ENCODE measurements around the gene ZNF516. TPM values are rescaled to one million over a fixed set of nuclear protein-coding genes. Genes with fewer than 3 reads are reported as not detected.

Gene ZNF516
- total and polyA plus RNA-seq, 2 of the 4 experiments (the other 2 are of a cell fraction) = 7.9 to 16.9 TPM

DNA sequence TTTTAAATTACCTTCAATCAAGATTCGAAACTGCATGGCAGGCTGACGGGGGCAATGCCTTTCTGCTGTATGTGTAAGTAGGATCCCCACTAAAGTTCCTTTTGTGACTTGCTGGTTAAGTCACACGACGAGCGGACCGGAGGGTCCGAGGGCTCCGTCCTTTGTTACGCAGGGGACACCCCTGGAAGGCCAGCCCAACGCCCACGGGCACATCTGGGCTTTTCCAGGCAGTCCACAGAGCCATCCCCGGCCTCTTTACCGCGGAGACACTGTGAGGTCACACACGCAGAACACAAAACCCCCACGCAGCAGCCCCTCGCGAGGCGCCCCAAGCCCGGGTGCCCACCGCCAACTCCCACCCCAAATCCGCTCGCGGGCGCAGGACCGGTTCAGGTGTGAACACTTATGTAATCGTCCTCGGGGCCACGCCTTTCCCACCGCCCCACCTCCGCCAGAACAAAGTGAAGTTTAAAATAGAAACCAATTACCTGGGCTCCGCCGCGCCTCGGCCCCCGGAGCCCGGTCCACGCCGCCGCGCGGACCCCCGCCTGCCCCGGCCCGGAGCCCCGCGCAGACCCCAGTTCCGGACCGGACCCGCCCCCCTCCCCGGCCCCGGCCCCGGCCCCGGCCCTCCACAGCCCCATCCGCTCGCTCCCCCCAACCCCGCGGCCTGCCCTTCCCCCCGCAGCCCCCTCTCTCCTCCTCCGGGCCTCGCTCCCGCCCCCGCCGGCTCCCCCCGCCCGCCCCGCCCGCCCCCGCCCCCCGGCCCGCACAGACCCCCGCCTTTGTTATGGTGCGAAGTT lies 4.2 kb downstream of the ZNF516 start:
- Histone ChIP-seq H4K8ac (ENCODE audit: low read depth in 2 of 2, low read length in 2 of 2) (no peak overlapping the region), H3K27me3 (ENCODE audit: control insufficient read depth, insufficient read depth, low read length) (no peaks in the 10 kb centered on the region), H3K4me1 (ENCODE audit: control insufficient read depth, insufficient read depth, low read length) (peaks cover 18% of the 10 kb centered on the region), H3K14ac (replicated peaks; ENCODE audit: low read depth, low read length) (peak overlapping the region; percentile 0; the same call in 1 of the 2 replicates), H4K20me1 (ENCODE audit: insufficient read depth, low read length) (peaks cover 56% of the 10 kb centered on the region), H3K4me3 (ENCODE audit: insufficient read depth, low read depth, low read length) (peak overlapping the region; percentile 88), H3K79me1 (ENCODE audit: low read depth in 1 of 2, low read length in 2 of 2) (peaks cover 13 to 60% of the 10 kb centered on the region in 2 experiments; a peak in 2 of 4 replicates), H4K91ac (ENCODE audit: insufficient read depth, low read depth, low read length) (no peak overlapping the region), H3K9me1 (ENCODE audit: insufficient read depth, low read length) (peaks cover 8% of the 10 kb centered on the region), H3K27ac (ENCODE audit: insufficient read depth, low read length) (peak overlapping the region; percentile 28), H2AK5ac (ENCODE audit: low read depth, low read length) (0 out of 2 replicates have a peak overlapping the region, but pooled peaks have one; percentile 7), H3K4ac (ENCODE audit: low read depth, low read length) (peak overlapping the region; percentile 7), H3K36me3 (ENCODE audit: control insufficient read depth, insufficient read depth, low read length) (no peaks in the 10 kb centered on the region), H3K4me2 (ENCODE audit: low read depth, low read length) (peak overlapping the region; percentile 88), H4K5ac (ENCODE audit: low read depth, low read length) (no peak overlapping the region), H2BK15ac (ENCODE audit: low read depth, low read length) (no peak overlapping the region), H3K56ac (ENCODE audit: extremely low read depth, insufficient read depth, low read length) (no peak overlapping the region; the same call in 1 of the 2 replicates), H2AFZ (replicated peaks; ENCODE audit: low read length, poor library complexity) (peak overlapping the region; percentile 9), H3K18ac (ENCODE audit: low read depth, low read length) (peak overlapping the region; percentile 3; the same call in 1 of the 2 replicates), H2BK20ac (ENCODE audit: low read depth, low read length) (no peak overlapping the region), H3K9ac (ENCODE audit: low read depth, low read length) (peak overlapping the region; percentile 64), H2AK9ac (replicated peaks; ENCODE audit: low read depth, low read length, poor library complexity) (peak overlapping the region; percentile 88), H3K23ac (ENCODE audit: low read depth, low read length) (peak overlapping the region; percentile 13), H2BK120ac (ENCODE audit: low read depth, low read length) (no peak overlapping the region), H3K9me3 (ENCODE audit: control insufficient read depth, insufficient read depth, low read length) (no peaks in the 10 kb centered on the region), H2BK5ac (ENCODE audit: low read depth, low read length, poor library complexity, severe bottlenecking) (no peak overlapping the region)
- ATAC-seq (ENCODE audit: low read depth) = no peak
- in situ Hi-C loops (cut with MboI; ENCODE audit: low sequenced_read_pairs) (loop anchor here (5.0 kb wide), 1 partner anchor 71 kb away; no protein-coding TSS in a partner anchor), dilution Hi-C loops (cut with HindIII; ENCODE audit: low sequenced_read_pairs, unreplicated experiment) (no loop called here), intact Hi-C loops (cut with micrococcal nuclease) (loop anchor here (5.0 kb wide), 1 partner anchor 79 kb away; no protein-coding TSS in a partner anchor)
- POLR2A ChIA-PET (ENCODE audit: unreplicated experiment) = no interaction called here
- TF ChIP-seq CHD1 (IDR thresholded peaks at IDR 0.05; ENCODE audit: low read depth, low read length) (0 out of 2 replicates have a peak, but pooled peaks have one; percentile 39), ELK1 (IDR thresholded peaks at IDR 0.05; ENCODE audit: borderline replicate concordance, low read depth, low read length) (no peak), POLR2A (IDR thresholded peaks at IDR 0.05; ENCODE audit: low read depth, low read length) (peak; percentile 45; the same call in 1 of the 2 replicates), NFE2L2 (IDR thresholded peaks at IDR 0.05; ENCODE audit: low read depth, low read length) (no peak), CEBPB (IDR thresholded peaks at IDR 0.05; ENCODE audit: low read depth, low read length) (no peak), MXI1 (IDR thresholded peaks at IDR 0.05; ENCODE audit: borderline replicate concordance, low read depth, low read length) (0 out of 2 replicates have a peak, but pooled peaks have one; percentile 41), MAFK (IDR thresholded peaks at IDR 0.05; ENCODE audit: low read depth, low read length) (no peak), RAD21 (IDR thresholded peaks at IDR 0.05; ENCODE audit: low read length) (no peak)
- peak; percentile 32 for DNase-seq
- CTCF ChIA-PET = no interaction called here
- no TSS peak for BruUV-seq (replicated peaks)
- WGBS, 2 experiments (ENCODE audit: extremely low coverage in 2 of 2, insufficient read length in 1 of 2) = 3% methylated on average over 11 of the region's 73 CpGs; no CpG with 5 or more reads in 1 of the 2 experiments
